GM19238 (cell line): ENCODE data around the gene IQGAP1.
A peak's percentile ranks its signal among the peaks of the same experiment; 100 is the strongest.
"Not testable (repeated sequence)": the region's sequence is repeated elsewhere in the genome, so short reads cannot be mapped to it uniquely, and the experiment has no call there.

Experiments used
- DNase-seq: peaks from one replicate; pipeline ENCODE4 v3.0.0; 2011; ENCODE audit warnings: low spot score; ENCODE audit not compliant: insufficient read length

Gene IQGAP1, protein sequence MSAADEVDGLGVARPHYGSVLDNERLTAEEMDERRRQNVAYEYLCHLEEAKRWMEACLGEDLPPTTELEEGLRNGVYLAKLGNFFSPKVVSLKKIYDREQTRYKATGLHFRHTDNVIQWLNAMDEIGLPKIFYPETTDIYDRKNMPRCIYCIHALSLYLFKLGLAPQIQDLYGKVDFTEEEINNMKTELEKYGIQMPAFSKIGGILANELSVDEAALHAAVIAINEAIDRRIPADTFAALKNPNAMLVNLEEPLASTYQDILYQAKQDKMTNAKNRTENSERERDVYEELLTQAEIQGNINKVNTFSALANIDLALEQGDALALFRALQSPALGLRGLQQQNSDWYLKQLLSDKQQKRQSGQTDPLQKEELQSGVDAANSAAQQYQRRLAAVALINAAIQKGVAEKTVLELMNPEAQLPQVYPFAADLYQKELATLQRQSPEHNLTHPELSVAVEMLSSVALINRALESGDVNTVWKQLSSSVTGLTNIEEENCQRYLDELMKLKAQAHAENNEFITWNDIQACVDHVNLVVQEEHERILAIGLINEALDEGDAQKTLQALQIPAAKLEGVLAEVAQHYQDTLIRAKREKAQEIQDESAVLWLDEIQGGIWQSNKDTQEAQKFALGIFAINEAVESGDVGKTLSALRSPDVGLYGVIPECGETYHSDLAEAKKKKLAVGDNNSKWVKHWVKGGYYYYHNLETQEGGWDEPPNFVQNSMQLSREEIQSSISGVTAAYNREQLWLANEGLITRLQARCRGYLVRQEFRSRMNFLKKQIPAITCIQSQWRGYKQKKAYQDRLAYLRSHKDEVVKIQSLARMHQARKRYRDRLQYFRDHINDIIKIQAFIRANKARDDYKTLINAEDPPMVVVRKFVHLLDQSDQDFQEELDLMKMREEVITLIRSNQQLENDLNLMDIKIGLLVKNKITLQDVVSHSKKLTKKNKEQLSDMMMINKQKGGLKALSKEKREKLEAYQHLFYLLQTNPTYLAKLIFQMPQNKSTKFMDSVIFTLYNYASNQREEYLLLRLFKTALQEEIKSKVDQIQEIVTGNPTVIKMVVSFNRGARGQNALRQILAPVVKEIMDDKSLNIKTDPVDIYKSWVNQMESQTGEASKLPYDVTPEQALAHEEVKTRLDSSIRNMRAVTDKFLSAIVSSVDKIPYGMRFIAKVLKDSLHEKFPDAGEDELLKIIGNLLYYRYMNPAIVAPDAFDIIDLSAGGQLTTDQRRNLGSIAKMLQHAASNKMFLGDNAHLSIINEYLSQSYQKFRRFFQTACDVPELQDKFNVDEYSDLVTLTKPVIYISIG (N-terminal part only)

DNA sequence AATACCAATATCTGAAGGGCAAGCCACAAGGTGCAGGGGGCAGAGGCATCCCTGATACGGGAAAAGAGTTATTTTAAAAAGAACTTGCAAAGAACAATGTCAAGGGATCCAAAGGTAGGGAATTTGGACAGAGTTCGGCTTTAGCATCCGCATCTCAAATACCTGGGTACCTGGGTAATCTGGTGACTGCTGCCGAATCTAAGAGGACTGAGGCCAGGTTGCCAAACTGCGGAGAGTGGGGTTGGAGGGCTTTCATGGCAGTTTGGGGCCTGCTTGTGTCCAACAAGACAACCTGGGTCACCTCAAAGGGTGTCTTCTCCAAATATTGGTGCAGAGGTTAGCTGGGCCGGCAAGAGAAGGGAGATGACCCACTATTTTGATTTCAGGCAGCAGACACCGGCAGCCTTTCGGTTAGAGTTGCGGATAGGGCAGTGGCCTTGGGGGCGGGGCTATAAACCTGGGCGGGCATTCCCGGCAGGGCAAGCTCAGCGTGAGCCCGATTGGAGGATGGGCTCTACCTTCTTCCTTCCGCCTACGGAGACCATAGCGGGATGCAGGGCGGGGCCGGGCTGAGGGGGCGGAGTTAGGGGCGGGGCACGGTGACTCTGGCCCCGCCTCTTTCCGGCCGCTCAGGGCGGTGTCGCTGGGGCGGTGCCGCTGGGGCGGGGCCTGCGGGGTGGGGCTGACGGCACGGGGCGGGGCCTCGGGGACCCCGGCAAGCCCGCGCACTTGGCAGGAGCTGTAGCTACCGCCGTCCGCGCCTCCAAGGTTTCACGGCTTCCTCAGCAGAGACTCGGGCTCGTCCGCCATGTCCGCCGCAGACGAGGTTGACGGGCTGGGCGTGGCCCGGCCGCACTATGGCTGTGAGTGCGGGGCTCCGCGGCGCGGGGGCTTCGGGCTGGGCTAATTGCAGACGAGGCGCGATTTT is at the start of gene IQGAP1:
TSS of gene IQGAP1 (plus strand) at position 709 of the 928 bp plus-strand sequence. CDS start at position 809, 100 bp downstream.
- peak; percentile 94 for DNase-seq

DNA sequence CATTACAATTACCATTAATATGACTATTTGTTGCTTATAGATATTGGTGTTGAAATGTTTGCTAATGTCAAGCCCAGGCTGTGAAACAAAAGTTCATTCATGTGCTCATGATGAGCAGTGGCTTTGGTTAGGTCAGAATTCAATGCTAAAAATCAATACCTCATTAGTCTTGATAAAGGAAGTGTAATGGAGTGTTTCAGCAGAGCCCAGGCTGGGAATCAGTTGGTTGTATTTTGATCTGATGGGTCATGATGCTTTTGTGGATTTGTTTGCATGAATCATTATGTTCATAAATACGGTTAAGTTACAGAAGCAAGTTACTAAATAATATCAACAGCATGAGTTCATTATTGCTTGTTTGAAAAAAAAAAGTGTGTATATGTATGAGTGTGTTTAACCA is 49.5 kb upstream of the IQGAP1 start:
- DNase-seq: no peak

DNA sequence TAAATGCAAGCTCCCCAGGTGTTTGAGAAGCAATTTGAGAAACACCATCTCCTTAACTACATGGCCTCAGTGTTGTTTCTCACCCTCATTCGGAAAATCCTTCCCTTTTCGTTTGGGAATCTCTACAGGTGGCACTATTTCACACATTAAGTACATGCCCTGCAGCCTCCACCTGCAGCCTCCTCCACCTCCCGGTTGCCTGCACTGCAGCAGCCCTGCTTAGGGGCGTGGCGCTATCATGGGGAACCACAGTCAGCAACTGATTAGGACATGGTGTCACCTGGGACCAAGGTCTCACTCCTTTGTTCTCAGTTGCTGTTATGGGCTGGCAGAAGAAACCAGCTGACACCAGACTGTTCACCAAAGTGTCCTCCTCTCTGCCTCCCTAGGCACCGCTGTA is 47.7 kb upstream of the IQGAP1 start:
- DNase-seq: no peak

DNA sequence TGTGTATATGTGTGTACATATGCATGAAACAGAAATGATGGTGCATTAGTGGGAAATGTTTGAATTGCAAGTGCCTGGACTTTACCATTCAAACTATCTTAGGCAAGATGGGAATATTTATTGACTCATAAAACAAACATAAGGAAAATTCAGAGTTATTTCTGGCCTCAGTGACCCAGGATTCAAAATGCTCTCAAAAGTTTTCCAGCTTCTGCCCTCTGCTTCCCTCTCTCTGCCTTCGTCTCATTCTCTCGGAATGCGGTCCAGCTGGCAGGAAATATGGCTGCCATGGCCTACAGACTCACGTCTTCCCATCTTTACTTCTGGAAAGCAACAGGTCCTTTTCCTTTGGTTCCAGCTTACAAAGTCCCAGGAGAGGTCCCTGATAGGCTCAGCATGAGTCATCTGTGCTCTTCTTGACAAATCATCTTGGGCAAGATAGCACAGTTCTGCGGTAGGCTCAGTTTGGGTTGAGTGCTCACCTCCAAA is 44.7 kb upstream of the IQGAP1 start:
- no peak for DNase-seq

DNA sequence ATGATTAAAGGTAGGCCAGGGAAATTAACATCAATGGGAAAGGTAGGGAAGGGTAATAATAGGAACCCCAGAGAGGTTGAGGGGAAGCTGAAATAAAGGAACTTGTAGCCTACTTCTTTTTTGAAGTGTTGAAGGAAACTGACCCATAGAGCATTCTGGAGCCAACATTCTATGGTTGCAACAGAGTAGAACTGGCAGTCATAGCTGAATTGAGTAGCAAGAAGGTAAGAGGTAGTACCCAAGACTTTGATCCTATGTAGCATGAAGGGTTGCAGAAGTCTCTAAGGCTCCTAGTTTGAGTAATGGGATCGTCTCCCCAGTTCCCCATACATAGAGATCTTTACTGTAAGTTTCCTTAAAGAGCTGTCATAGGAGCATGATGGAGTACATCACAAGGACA is 43.4 kb upstream of the IQGAP1 start:
- no peak for DNase-seq

DNA sequence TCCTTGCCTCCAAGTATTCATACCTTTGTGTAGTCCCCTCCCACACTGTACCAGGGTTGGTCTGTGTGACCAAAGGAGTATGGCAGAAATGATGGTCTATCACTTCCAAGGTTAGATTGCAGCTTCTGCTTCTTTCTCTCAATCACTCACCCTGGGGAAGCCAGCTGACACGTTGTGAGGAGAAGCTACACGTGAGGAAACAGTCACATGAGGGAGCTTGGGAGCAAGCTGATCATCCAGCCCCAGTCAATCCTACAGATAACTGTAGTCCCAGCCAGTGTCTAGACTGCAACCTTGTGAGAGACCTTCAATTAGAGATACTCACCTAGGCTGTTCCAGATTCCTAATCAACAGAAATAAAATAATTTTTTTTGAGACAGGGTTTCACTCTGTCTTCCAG is 42.2 kb upstream of the IQGAP1 start:
- DNase-seq: no peak

DNA sequence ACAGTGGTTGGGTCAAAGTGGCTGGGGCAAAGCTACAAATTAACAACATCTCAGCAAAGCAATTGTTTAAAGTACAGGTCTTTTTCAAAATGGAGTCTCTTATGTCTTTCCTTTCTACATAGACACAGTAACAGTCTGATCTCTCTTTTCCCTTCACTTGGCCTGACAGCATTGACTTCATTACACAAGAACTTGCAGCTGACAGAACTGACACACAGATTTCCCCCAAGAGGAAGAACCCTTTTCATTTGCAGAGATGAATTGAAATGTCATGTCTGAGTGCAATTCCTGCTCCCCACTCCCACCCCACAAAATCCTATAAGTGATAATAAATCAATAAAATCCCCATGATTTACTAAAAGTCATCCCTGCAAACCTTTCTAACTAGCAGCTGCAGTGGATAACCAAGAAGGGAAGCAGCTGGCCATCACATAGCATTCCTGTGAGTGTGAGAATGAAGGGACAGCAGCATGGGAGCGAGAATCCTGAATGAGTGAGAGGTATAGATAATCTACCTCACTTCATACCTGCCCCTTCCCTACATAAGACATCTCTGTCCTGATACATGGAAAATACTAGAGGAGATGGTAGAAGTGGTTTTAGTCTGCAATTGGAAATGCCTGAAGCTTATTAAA is 40.5 kb upstream of the IQGAP1 start:
- DNase-seq: not testable (repeated sequence)

DNA sequence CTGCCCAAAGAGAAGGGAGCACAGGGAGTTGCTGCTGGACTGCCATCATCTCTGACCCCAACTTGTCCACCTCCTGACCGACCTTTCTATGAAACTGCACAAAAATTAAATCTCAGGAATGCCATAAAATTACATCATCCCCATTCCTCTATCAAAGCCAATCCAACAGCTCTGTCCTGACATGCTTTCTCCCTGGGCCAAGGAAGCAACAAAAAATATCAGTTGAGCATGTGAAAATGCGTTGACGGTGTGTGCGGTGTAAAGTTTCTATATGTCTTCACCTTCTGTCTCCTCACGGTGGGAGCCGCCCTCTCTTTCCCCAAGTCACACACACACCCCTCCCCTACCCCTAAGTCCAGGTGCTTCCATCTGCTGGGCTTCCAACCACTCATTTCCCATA is 39.6 kb upstream of the IQGAP1 start:
- DNase-seq: no peak

DNA sequence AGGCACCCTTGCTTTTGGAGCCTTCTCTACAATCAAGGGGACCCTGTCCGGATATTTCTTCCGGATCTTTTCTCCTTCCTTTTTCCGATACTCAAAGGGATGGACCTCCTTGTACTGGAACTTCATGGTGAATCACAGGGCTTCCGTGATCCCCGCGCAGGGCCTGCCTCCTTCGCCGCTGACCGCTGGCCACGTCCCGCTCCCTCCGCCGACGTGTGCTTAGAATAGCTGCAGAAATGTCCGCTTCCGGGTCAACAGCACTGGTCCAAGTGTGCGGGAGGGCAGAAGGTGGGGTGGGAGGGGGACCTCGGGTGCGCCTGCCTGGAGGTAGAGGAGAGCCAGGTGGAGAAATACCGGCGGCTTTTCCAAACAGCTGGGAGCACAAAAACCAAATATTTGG is 39.0 kb upstream of the IQGAP1 start:
- no peak for DNase-seq

DNA sequence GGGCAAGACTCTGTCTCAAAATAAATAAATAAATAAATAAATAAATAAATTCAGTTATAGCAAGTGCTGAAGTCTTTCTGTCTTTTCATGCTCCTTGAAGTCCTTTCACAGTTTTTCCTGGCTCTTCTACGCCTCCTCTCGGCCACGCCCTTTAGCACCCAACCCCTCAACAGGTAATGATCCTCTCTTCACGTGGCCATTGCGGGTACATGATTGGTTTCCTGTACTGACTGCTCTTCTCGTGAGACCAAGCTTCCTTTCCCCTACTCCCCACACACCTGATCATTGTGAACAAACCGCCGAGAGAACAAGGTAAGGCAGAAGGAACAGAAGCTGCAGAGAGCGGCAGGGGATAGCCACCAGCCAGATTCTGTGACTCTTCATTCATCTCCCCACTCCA is 38.2 kb upstream of the IQGAP1 start:
- DNase-seq: no peak

DNA sequence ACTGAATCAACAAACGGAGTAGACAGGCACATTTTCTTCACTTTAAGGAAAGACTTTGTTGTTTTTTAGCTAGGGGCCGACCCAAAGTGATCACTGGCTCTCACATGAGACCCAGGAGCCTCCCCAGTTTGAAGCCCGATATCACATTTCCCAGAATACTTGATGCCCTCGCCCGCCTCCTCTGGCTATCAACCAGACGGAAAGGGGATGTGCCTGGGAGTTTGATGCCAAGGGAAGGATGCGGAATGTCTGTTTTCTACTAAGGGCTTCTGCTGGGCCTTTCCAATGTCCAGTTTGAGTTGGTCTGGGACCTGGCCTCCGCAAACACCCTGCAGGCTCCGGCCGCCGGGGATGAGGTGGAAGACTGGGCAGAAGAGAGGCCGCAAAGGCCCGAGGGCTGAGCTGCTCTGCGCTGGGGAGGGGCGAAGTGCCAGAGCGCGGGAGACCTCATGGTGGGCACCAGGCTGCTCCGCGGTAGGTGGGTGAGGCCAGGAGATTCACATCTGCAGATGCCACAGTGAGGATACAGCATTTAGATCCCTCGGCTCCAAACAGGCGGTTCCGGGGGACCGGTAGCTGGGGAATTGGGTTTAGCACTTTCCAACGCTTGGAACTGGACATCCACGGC is 36.4 kb upstream of the IQGAP1 start:
- no peak for DNase-seq

DNA sequence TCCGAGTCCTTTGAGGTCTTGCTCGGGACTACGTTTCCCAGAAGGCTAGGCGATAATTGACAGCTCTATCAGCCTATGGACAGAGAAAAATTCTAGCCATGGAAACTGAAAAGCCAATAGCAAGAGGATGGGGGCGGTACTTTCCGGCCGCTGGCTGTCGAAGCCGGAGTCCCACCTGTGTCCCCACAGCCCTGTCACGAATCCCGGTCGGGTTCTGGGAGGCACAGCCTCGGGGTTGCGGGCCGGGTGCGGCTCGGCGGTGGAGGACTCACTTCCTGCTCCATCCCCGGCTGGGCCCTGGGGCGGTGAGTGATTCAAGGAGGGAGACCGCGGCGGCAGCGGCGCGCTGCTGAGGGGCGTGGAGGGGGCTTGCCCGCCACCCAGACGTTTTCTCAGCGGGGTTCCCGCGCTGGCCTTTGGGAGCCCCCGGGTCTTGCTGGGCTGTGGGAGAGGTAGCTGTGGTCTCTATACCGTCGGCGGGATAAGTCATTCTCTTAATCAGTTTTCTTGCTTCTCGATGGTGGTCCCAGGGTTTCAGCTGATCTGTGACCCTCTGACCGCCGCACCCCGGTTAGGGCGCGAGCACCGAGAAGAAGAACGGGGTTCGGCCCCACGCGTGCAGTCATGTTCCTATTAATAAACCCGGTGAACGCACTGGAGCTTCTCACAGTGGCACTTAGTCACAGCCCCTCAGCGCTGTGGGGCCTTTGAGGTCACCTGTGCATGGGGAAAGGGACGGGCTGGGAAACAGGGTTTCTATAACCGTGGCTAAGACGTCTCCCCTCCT is 35.7 kb upstream of the IQGAP1 start, which contains the start of gene ZNF774:
TSS of gene ZNF774 (plus strand) at position 178 of the 787 bp plus-strand sequence. CDS start 2,377 bp downstream, outside the sequence.
- DNase-seq: peak; percentile 98

DNA sequence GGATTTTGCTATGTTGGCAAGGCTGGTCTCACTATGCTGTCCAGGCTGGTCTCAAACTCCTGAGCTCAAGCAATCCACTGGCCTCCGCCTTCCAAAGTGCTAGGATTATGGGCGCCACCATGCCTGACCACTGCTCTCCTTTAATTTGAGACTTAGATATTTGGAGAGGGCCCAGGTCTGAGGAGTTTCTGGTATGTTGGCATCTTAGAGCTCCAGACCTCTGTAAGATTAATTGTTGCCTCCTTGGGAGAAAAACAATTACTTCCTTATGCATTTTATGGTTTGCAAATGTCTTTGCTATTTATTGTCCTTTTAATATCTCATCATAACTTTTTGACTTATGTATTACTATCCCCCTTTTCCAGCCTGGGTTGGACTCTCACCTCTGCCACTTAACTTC is 33.1 kb upstream of the IQGAP1 start:
- no peak for DNase-seq

DNA sequence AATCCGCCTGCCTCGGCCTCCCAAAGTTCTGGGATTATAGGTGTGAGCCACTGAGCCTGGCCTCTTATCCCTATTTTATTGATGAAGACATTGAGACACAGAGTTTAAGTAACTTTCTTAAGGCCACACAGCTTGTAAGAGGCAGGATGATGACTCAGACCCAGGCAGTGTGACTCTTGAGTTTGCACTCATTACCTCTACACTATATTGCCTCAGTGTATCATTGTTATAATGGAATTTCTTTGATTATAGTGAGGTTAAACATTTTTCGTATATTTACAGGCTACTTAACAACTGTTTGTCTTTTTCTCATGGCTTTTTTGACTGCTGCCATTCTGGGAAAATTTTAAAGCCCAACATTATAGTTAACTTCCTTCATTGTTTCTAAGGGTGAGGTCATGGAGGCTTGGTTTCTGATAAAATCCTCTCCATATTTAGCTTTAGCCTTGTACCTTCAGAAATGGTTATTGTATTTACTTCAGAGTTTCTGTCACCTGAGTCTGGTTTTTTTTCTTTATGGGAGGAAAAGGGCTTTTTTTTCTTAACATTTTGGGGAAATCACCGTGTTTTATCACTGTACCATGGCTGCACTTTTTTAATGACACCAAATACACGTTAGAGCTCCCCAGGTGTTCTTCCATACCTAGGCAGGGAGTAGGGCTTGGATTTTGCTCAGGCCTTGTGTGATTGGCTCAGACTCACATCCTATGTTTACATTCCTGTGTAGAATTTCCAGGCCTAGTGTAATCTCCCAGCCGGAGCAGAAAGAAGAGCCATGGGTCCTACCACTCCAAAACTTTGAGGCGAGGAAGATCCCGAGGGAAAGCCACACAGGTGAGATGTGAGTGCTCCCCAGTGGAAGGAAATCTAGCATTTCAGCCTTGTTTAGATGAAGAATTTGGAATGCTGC is 29.7 kb upstream of the IQGAP1 start:
- DNase-seq: no peak

DNA sequence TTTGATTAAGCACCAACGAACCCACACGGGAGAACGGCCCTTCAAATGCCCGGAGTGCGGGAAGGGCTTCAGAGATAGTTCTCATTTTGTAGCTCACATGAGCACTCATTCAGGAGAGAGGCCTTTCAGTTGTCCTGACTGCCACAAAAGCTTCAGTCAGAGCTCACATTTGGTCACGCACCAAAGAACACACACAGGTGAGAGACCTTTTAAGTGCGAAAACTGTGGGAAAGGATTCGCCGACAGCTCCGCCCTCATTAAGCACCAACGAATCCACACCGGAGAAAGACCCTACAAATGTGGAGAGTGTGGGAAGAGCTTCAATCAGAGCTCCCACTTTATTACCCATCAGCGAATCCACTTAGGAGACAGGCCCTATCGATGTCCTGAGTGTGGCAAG is 27.3 kb upstream of the IQGAP1 start:
- DNase-seq: no peak

DNA sequence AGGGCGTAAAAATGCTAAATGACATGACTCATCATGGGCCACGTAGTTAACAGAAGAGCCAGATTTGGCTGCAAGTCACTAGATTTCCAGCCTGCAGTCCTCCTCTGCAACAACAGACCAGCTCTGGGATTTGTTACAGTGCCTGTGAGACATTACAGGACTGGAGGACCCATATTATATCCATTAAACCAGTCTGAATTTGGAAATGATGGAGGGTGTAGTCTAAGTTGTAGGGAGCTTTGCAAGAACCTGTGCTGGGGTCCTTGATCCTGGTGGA is 25.2 kb upstream of the IQGAP1 start:
- DNase-seq: no peak

DNA sequence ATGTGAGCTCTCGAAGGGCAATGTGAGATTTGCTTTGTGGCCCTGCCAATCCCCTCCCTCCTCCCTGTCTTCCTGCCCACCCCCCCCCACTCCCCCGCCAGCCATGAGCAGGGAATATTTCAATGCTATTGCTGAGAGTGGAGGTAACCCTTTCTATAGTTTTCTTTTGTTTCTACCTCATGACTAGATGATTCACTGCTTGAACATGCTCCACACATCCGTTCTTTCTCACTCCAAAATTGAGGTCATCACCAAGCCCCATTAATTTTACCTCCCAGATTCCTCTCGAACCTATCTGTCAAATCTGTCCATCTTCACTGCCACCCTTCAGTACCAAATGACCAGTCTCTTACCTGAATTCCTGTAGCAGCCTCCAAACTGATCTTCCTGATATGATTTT is 23.8 kb upstream of the IQGAP1 start:
- no peak for DNase-seq
